Right lobe of liver (tissue), 4 donors: ENCODE data around the gene BLTP3A.

Experiments used
- CTCF ChIP-seq, 4 donors: fragments of 200-600 bp in 3 of 4; fragments of 450-650 bp in 1 of 4; IDR thresholded peaks; one replicate each; pipeline versions ENCODE4 v1.5.1 to v1.8.0; 2016 to 2022; ENCODE audit warnings: antibody characterized with exemption in 4 of 4, mild to moderate bottlenecking in 2 of 4
- POLR2A ChIP-seq: fragments of 450-650 bp; IDR thresholded peaks from one replicate; pipeline ENCODE4 v1.6.1; 2017; ENCODE audit warnings: antibody characterized with exemption, mild to moderate bottlenecking
- donor health status: DM: no; HTN: no; CAD: no.
- donor health status: DM: no; HTN: no; CAD: no.
- donor health status: DM: no; HTN: yes; CAD: no.

- no peak for TF ChIP-seq CTCF (IDR thresholded peaks at IDR 0.05)
- no peak for TF ChIP-seq POLR2A
Observed at GRCh38 chr6:34773916-34774315, 18.0 kb upstream of the BLTP3A start.
